Mammary epithelial cell (primary cell): ENCODE results near the gene OR2V2.

Experiments
- EZH2 ChIP-seq: IDR thresholded peaks from 2 replicates; pipeline ENCODE4 v1.6.1; 2012; ENCODE audit warnings: low read length, inconsistent platforms, borderline replicate concordance
- TF ChIP-seq, protein P1 (sequence below), 2 donors: IDR thresholded peaks in 1 of 2; conservative IDR thresholded peaks in 1 of 2; 2 replicates each; pipeline ENCODE4 v1.5.1; 2011 to 2012; ENCODE audit warnings: inconsistent platforms in 2 of 2, low read length in 2 of 2, mild to moderate bottlenecking in 2 of 2, control low read depth in 1 of 2, low read depth in 1 of 2; ENCODE audit not compliant: insufficient read depth in 1 of 2; ENCODE audit errors: extremely low read depth in 1 of 2

DNA sequence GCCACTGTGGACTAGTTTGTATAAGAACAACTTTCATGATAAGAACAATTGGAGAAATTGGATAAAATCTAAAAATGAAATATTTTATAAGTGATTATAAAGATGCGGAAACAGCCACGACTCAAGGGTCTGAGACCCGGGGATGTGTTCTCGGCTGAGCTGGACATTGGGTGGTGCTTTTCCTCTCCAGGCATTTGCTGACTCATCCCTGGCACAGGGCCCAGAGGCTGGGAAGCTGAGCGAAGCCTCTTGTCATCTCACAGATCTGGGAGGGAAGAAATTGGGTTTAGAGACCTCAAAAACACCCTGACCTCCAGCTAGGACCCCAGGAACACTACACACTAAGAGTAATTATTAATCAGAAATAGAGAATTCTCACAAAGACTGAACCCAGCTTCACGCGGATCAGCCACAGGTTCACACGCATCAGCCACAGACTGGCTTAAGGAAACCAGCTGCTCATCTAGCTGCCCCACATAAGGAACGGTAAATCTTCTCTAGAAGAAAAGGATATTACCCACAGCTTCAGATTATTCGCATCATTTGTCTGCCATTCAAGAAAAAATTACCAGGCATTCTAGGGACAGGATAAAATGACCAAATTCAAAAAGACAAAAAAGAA is 13.7 kb upstream of the OR2V2 start:
- TF ChIP-seq, protein P1, sequence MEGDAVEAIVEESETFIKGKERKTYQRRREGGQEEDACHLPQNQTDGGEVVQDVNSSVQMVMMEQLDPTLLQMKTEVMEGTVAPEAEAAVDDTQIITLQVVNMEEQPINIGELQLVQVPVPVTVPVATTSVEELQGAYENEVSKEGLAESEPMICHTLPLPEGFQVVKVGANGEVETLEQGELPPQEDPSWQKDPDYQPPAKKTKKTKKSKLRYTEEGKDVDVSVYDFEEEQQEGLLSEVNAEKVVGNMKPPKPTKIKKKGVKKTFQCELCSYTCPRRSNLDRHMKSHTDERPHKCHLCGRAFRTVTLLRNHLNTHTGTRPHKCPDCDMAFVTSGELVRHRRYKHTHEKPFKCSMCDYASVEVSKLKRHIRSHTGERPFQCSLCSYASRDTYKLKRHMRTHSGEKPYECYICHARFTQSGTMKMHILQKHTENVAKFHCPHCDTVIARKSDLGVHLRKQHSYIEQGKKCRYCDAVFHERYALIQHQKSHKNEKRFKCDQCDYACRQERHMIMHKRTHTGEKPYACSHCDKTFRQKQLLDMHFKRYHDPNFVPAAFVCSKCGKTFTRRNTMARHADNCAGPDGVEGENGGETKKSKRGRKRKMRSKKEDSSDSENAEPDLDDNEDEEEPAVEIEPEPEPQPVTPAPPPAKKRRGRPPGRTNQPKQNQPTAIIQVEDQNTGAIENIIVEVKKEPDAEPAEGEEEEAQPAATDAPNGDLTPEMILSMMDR (conservative IDR thresholded peaks at IDR 0.05 in 1 of 2, IDR thresholded peaks at IDR 0.05 in 1 of 2; ENCODE audit: extremely low read depth in 1 of 2, insufficient read depth in 1 of 2, low read depth in 1 of 2, low read length in 2 of 2), result no peak
- TF ChIP-seq EZH2, result no peak
